ENCODE measurements around the gene PRPF38A.

Gene PRPF38A

DNA sequence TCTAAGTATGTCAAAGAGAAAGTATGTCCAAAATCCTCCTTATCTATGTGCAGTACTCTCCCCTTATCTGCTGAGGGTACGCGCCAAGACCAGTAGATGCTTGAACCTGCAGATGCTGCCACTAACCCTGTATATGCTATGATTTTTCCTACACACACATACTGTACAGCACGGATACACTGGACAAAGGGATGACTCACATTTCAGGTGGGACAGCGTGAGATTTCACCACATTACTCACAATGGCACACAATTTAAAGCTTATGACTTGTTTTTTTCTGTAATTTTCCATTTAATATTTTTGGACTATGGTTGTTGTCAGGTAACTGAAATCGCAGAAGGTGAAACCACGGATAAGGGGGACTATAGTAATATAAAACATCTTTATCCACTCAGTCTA is 4.3 kb upstream of the PRPF38A start:
- DNase-seq (ENCODE audit: low spot score), result no peak

DNA sequence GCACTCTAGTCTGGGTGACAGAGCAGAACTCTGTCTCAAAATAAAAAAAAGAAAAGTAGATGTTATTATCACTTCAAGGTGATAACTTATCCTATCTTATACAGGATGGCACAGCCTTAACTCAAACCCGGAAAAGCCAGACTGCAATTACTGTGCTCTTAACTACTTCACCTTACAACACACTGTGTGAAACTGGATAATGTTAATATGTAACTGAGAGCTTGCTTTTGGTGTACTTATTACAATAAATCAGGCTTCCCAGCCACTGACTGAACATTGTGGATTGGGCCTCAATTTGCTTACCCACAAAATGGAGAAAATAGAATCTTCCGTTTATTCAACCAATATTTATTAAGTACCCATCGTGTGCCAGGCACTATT is 1.6 kb upstream of the PRPF38A start:
- DNase-seq (ENCODE audit: low spot score), result no peak

DNA sequence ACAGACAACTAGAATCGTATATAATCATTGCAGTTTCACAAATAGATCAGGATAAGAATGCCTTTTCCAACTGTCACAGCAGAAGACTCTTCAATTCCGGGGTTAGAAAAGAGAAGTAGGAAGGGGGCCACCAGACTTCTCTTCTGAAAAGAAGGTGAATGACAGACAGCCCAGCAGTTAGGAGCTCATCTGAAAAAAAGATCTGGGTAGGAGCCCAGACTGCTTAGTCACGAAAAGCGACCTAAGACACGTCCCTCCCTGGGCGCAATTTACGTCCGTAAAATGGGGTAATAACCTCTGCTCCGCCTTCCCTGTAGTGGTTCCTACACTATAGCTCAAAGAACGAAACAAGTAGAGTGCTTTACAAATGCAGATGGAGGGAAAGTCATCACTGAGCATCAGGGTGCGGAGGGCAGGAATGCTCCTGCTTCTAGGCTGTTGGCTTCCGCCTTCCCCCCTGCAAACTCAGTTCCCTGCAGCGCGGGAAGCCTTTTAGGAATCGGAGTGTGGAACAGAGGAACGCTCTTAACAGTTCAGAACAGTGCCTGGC is 761 bp upstream of the PRPF38A start:
- DNase-seq (ENCODE audit: low spot score), result peak; percentile 56

DNA sequence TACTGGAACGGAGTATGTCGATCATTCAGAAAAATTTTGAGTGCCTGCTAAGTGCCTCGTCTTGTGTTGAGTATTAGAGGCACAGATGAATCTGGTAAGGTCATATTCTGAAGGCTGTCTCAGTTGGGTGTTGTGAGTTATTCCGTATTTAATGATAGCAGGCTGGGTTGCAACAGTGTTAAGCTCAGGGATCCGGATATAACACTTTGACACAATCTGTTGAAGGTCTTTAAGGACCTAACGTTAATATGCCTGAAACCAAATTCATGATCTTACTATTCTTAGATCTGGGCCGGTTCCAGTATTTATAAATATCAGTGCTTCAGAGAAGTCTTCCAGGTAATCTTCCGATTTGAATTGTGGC is 555 bp downstream of the PRPF38A start:
- DNase-seq (ENCODE audit: low spot score), result no peak

DNA sequence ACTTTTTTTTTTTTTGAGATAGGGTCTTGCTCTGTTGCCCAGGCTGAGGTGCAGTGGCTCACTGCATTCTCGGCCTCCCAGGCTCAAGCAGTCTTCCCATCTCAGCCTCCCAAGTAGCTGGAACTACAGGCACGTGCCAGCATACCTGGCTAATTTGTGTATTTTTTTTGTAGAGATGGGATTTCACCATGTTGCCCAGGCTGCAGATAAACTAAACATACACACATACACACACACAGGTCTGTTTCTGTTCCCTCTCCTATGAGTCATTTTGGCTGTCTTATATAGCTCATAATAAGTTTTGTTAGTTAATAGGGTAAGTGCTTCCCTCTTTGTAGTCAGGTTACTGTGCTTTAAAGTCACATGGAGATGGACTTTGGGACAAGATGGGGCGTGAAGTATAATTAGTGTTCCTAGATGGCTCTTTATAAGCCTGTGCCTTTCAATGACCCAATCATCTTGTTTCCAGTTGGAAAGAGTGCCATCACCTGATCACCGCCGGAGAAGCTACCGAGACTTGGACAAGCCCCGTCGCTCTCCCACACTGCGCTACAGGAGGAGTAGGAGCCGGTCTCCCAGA is 9.1 kb downstream of the PRPF38A start:
- no peak for DNase-seq (ENCODE audit: low spot score)

DNA sequence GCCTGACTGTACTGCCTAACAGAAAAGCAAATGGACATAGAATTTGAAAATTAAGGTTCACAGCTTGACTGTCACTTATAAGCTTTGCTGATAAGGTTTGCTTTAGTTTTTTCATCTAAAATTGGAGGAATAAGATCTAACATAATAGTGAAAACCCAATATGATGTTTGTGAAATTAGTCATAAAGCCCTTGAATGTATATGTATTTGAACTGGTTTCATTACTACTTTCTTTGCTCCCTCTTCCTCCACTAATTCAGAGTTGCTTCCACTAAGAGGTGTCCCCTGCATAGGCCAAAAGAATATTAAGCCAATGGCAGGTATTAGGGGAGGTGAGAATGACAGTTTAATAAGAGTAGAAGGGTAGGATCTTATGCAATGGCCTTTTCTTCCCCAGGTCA is 10.5 kb downstream of the PRPF38A start:
- DNase-seq (ENCODE audit: low spot score), result no peak

DNA sequence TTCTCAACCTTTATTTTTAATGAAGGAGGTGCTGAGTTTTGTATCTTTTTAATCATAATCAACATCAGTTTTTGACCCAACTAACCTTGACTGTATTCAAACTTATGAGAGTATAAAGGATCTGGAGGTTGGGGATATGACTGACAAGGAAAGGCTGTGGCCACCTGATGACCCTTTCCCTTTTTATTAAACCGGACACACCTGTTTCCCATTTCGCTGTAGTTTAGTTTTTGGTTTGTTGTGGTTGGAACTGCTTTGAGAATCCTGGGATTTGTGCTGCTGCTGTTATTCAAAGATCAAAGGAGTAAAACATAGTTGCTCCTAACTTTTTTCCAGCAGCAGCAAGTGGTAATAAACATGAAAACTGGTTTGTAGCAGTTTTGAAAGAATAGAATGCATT is 12.4 kb downstream of the PRPF38A start:
- DNase-seq (ENCODE audit: low spot score), result no peak

DNA sequence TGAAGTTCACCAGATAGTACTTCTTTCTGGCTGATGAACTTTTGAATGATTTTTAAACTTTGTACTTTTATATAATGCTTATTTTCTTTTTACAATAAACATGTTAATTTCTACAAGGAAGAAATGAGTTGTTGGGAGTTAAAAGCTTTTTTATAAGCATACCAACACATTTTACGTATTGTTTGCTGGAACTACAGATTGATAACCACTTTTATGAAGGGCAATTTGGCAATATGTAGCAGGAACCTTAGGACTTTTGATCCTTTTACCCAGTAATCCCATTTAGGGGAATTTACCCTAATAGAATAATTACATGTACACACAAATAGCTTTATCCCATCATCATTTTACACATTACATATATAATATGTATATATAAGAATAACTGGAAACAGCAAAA is 16.3 kb downstream of the PRPF38A start:
- no peak for DNase-seq (ENCODE audit: low spot score)

DNA sequence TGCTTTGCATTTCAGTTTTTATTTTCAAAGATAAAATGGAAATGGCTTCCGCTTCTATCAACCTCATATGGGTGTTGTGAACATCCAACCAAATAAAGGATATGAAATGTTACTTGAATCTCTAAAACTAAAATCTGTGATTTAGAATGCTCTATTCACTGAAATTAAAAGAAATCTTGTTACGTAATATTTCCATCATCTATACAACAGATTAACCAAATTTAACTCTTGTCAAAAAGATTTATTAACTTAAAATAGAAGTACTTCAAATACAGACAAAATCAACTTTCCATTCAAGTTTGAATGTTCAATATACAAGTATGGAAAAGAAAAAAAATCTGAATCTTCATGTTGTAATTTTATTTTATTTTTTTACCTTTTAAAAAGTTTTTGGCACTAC is 18.7 kb downstream of the PRPF38A start:
- no peak for DNase-seq (ENCODE audit: low spot score)

DNA sequence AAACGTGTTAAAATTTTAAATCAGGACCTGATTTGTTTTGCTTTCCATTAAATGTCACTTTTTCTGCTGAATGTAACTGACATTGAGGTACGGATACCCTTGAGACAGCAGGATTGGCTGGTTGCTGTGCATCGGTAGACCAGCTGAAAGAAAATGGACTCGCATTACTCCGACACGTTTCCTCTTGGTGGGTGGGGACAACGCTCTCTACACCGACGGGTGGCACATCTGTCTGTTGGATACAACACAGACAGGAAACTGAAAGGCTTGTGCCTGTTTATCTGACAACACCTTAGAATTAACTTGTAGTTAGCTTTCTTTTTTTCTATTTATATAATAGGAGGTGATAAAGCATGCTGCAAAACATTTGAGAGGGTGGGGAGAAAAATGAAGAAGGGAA is 19.4 kb downstream of the PRPF38A start:
- DNase-seq (ENCODE audit: low spot score), result peak; percentile 88

DNA sequence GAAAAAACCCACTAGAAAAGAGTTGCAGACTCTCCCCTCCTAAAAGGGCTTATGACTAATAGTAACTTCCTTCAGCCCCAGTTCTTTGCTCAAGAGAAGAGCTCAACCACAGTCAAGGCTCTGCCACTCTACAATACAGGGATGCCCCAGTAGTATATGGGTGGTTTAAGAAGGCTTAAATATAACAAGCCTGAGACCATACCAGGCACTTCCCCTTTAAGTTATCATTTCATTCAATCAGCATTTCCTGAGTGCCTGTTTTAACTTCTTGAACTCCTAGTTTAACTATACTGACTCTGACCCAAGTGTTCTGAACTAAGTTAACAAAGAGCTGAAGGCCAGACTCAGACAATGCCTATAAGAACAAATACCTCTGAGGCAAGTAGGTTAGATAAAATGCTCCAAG is 19.8 kb downstream of the PRPF38A start:
- DNase-seq (ENCODE audit: low spot score), result peak; percentile 83

DNA sequence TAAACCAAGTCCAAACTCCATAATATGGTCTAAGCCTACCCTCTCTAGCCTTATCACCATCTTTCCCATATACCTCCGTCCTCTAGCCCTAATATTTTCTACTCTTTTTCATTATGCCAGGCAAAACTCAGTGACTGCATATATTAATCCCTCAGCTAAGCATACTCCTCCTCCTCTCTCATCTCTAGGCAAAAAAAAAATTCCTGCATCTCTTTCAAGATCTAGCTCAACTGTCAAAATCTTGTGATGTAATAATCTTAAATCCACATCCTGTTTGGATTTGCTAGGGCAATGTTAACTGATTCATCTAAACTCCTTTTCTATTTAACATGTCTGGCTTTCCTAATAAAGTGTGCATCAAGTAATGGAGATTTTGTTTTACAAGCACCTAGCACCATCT is 20.4 kb downstream of the PRPF38A start:
- peak; percentile 5 for DNase-seq (ENCODE audit: low spot score)

DNA sequence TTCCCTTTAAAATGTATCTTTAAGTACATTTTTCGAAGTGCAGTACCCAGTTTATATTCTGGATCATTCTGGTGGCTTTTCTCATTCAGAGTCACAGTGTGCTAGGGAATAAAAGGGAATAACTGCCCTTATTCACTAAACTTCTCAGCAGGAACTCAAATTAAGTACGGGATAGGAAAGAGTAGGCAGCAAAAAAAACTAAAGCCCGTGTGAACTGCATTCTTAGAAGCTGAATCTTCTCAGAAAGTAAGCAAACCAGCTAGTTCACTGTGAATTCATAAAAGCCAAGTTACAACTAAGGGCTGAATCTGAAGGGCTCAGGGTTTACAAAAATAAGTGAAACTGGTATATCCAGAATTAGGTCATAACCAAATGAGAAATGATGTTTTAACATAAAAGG is 22.0 kb downstream of the PRPF38A start:
- no peak for DNase-seq (ENCODE audit: low spot score)

DNA sequence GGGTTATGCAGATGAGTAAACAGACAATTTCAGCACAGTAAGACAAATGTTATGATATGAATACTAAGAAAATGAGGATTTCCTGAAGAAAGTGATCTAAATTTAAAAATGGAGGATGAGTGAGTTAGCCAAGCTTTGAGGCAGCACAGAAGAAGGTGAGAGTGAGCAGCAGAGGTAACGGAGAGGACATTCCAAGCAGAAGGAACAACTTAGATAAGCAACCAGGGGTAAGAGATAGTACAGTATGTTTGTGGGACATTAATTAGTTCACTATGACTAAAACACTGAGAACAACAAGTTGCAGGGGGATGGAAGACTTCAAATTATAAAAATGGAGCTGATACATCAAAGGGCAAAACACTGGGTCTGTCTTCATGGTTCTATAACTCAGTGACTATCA is 22.8 kb downstream of the PRPF38A start:
- DNase-seq (ENCODE audit: low spot score), result no peak

DNA sequence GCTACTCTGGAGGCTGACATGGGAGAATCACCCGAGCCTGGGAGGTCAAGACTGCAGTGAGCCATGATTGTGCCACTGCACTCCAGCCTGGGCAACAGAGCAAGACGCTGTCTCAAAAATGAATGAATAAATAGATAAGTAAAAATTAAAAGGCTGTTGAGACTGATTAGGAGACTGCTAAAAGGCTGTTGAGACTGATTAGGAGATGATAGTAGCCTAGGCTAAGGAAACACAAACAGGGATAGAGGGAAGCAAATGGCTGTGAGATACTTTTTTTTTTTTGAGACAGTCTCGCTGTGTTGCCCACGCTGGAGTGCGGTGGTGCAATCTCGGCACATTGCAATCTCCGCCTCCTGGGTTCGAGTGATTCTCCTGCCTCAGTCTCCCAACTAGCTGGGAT is 28.4 kb downstream of the PRPF38A start:
- DNase-seq (ENCODE audit: low spot score), result no peak

DNA sequence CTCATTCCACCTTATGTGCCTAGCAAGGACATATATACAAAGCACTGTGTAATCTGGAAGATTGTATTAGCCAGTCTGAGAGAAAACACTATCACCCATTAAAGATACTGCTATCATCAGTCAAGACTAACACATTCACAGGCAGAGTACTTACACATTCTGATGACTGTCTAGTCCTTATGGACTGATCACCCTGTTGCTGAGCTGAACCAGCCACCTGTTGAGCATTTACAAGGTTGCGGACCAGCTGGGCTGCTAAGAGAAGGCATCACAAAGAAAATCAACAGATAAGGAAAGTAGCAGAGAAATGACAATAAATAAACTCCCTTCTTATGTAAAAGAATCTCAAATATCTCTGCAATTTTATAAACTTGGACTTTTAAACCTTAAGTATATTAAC is 30.8 kb downstream of the PRPF38A start:
- no peak for DNase-seq (ENCODE audit: low spot score)

DNA sequence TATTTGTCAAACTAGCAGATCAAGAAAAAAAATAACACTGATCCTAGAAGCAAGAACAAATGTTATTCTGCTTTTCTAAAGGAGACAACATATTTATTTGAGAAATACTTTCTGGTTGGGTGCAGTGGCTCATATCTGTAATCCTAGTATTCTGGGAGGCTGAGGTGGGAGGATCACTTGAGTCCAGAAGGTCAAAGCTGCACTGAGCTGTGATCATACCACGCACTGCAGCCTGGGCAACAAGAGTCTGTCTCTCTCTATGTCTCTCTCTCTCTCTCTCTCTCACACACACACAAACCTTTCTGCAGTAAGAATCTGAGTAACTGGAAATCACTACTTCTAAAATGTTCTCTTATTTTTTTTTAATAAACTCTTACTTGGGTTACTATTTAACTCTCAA is 31.2 kb downstream of the PRPF38A start:
- no peak for DNase-seq (ENCODE audit: low spot score)

DNA sequence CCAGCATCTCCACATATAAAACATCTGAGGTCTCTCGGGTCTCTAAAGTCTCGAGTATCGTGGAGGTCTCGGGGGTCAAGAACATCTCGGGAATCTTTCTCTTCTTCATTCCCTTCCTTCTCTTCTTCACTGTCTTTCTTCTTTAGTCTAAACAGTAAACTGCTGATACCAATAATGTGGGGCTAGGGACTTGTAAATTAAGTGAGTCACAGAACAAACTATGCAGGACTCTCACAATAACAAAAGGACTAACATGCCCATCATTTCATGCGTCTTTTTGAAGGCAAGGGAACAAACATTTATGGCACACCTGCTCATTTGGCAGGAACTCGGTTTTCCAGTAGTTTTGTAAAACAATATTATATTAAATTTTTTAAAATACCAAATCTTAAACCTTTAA is 32.4 kb downstream of the PRPF38A start:
- no peak for DNase-seq (ENCODE audit: low spot score)

DNA sequence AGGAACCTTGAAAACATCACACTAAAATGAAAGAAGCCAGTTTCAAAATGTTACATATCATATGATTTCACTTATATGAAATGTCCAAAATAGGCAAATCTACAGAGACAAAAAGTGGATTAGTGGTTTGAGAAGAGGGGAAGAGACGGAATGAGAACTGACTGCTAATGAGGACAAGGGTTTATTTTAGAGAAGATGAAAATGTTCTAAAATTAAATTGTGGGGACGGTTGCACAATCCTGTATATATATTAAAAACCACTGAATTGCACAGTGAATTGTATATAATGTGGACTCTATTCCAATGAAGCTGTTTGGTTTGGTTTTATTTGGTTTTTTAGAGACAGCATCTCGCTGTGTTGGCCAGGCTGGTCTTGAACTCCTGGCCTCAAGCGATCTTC is 35.6 kb downstream of the PRPF38A start:
- no peak for DNase-seq (ENCODE audit: low spot score)

DNA sequence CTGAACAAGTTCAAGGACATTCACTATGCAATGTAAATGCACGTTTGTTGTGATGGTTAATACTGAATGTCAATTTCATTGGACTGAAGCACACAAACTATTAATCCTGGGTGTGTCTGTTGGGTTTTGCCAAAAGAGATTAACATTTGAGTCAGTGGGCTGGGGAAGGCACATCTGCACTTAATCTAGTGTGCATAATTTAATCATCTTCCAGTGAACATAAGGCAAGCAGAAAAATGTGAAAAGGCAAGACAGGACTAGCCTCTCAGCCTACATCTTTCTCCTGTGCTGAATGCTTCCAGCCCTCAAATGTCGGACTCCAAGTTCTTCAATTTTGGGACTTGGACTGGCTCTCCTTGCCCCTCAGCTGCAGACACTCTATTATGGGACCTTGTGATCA is 40.1 kb downstream of the PRPF38A start:
- no peak for DNase-seq (ENCODE audit: low spot score)

DNA sequence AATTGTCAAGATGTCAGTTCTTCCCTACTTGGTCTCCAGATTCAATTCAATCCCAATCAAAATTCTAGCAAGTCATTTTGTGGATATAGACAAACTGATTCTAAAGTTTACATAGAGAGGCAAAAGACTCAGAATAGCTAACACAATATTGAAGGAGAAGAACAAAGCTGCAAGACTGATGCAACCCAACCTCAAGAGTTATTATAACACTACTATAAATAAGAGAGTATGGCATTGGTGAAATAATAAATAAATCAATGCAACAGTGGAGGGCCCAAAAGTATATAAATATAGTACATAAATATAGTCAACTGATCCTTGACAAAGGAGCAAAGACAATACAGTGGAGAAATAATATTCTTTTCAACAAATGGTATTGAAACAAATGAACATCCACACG is 49.7 kb downstream of the PRPF38A start:
- no peak for DNase-seq (ENCODE audit: low spot score)

DNA sequence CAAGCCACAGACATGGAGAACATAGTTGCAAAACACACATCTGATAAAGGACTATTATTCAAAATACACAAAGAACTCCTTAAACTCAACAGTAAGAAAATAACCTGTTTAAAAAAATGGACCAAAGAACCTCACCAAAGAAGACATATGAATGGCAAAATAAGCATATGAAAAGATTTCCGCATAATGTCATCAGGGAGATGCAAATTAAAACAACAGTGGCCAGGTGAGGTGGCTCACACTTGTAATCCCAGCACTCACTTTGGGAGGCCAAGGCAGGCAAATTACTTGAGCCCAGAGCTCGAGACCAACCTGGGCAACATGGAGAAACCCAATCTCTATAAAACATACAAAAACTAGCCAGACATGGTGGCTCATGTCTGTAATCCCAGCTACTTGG is 50.4 kb downstream of the PRPF38A start:
- no peak for DNase-seq (ENCODE audit: low spot score)

DNA sequence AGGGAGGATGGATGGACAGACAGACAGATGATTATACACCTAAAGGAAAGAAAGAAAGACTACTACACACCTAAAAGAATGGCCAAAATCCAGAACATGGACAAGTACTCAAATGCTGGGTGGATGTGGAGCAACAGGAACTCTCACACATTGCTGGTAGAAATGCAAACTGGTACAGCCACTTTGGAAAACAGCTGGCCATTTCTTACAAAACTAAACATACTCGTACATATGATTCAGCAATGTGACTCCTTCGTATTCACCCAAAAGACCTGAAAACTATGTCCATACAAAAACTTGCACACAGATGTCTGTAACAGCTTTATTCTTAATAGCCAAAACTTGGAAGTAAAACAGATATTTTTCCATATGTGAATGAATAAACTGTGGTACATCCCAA is 51.3 kb downstream of the PRPF38A start:
- no peak for DNase-seq (ENCODE audit: low spot score)

DNA sequence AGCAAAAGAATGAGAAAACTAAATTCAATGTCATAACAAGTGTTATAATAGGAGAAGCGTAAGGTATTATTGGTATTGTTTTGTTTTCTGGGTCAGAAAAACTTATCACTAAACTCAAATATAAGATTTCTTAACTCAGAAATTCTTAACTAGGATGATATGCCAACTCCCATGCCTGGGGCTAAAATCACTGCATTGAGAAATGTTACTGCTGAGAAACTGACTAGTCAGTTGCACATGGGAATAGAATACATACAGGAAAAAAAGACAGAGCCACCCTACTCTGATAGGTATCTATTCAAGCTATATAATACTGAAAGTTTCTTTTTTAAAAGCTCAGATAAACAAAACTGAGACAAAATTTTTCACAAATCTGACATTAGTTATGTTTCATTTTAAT is 56.3 kb downstream of the PRPF38A start:
- DNase-seq (ENCODE audit: low spot score), result no peak

DNA sequence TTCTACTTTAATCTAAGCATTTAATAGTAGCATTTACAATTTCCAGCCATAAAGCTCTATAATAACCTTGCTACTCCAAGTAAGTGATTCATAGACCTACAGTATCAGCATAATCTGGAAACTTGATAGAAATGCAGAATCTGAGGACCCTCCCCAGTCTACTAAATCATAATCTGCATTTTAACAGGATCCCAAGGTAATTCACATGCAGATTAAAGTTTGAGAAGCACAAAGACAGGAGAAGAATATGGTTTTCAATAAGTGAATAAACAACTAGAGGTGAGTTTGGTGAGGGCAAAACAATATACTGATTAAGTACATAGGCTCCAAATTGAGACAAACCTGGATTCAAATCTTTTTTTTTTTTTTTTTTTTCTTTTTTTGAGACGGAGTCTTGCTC is 57.4 kb downstream of the PRPF38A start:
- DNase-seq (ENCODE audit: low spot score), result no peak
